ENCODE data around the gene AFF1. TPM values are rescaled to one million over a fixed set of nuclear protein-coding genes. Genes with fewer than 3 reads are reported as not detected.

AFF1 gene, protein sequence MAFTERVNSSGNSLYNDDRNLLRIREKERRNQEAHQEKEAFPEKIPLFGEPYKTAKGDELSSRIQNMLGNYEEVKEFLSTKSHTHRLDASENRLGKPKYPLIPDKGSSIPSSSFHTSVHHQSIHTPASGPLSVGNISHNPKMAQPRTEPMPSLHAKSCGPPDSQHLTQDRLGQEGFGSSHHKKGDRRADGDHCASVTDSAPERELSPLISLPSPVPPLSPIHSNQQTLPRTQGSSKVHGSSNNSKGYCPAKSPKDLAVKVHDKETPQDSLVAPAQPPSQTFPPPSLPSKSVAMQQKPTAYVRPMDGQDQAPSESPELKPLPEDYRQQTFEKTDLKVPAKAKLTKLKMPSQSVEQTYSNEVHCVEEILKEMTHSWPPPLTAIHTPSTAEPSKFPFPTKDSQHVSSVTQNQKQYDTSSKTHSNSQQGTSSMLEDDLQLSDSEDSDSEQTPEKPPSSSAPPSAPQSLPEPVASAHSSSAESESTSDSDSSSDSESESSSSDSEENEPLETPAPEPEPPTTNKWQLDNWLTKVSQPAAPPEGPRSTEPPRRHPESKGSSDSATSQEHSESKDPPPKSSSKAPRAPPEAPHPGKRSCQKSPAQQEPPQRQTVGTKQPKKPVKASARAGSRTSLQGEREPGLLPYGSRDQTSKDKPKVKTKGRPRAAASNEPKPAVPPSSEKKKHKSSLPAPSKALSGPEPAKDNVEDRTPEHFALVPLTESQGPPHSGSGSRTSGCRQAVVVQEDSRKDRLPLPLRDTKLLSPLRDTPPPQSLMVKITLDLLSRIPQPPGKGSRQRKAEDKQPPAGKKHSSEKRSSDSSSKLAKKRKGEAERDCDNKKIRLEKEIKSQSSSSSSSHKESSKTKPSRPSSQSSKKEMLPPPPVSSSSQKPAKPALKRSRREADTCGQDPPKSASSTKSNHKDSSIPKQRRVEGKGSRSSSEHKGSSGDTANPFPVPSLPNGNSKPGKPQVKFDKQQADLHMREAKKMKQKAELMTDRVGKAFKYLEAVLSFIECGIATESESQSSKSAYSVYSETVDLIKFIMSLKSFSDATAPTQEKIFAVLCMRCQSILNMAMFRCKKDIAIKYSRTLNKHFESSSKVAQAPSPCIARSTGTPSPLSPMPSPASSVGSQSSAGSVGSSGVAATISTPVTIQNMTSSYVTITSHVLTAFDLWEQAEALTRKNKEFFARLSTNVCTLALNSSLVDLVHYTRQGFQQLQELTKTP
- total RNA-seq, result 112 TPM

GRCh38 chr4:86934771-86935565, at the start of gene AFF1:
TSS of gene AFF1 (plus strand) at chr4:86935011. CDS start at chr4:86948534, 13,523 bp downstream.
- peak; percentile 71 to 97 for DNase-seq (ENCODE audit: low spot score in 2 of 2)
- peak; percentile 23 to 52 (median 33) for TF ChIP-seq CTCF (IDR thresholded peaks at IDR 0.05)
- intact Hi-C loops (cut with DNase I), result loop anchor here (1.0 to 10.0 kb wide), 8 partner anchors 72 to 1590 kb away; partner anchors contain the start of genes HERC5, KLHL8, PPM1K and PYURF
- Histone ChIP-seq H3K9me3 (no peaks in the 10 kb centered on the region), H3K4me1 (peaks cover 5 to 21% of the 10 kb centered on the region in 2 donors), H3K27me3 (no peaks in the 10 kb centered on the region), H3K36me3 (no peaks in the 10 kb centered on the region), H3K4me3 (peak within 1 kb of the TSS; percentile 91 to 98), H3K27ac (peak within 1 kb of the TSS; percentile 94 to 99)

DNA sequence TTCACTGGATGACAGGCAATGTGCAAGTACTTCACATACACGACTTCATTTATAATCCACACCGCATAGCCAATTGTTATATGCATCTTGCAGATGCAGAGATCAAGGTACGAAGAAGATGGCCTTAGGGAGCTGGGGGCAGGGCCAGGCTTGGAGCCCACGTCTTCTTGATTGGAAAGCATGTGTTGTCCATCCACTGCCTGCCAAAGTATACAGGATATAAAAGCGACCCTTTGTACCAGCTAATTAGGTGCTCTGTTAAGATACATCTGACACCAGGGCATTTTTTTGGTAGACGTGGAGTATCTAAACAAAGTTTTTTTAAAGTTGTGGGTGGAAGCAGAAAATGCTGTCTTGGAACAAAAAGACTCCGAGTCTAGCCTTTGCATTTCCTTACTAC, 44.0 kb upstream of the AFF1 start:
- Histone ChIP-seq H3K27ac (no peak overlapping the region), H3K36me3 (no peaks in the 10 kb centered on the region), H3K27me3 (no peaks in the 10 kb centered on the region), H3K4me1 (peaks cover 0 to 6% of the 10 kb centered on the region in 2 donors), H3K9me3 (no peaks in the 10 kb centered on the region), H3K4me3 (no peak overlapping the region)
- DNase-seq (ENCODE audit: low spot score in 2 of 2), result no peak
- TF ChIP-seq CTCF (IDR thresholded peaks at IDR 0.05), result no peak
- intact Hi-C loops (cut with DNase I), result loop anchor here (5.0 kb wide), 1 partner anchor 298 kb away; the partner anchor contains the start of gene PTPN13

DNA sequence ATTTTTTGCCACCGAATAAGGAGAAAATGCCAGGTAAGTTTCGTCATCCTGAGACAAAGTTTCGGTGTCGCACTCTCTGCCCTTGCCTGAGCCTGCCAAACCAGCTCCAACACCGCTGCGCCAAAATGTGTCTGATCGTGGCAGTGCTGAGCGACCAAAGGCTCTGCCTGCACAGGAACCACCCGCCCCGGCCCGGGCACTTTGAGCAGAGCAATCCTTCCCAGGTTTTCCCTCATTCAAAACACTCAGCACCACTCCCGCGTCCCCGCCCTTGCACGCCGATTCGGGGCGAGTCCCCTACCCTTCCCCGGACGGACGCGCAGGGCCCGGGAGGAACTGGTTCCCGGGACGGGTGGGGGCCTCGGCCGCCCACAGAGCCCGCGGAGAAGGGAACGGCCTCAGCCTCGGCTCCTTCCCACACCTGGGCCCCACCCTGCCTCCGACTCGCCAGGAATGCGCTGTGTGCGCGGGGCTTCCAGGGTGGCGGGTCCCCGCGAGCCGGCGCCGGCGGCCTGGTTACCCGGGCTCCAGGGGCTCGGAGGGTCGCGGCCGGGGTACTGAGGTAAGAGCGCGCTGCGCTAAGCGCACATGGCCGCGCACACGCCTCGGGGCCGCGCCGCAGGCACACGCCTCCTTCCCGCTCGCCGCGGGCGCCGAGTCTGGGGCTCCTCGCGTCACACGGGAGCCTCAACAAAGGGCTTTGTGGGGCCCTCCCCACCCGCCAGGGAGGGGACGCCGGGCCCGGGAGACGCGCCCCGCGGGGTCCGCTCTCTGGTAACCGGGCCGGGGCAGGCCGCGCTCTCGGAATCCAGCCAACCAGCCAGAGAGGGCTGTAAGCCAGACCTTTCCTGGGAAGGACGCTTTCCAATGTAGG, 42.8 kb upstream of the AFF1 start, which contains the start of gene C4orf36:
Gene C4orf36 (minus strand): TSS at position 661 of the 874 bp plus-strand sequence. CDS start 902 bp downstream, outside the sequence.
- Histone ChIP-seq H3K4me3 (peak within 1 kb of the TSS; percentile 83 to 84), H3K9me3 (no peaks in the 10 kb centered on the region), H3K4me1 (peaks cover 0 to 6% of the 10 kb centered on the region in 2 donors), H3K36me3 (no peaks in the 10 kb centered on the region), H3K27me3 (no peaks in the 10 kb centered on the region), H3K27ac (peak within 1 kb of the TSS; percentile 50 to 68)
- peak in 1 of 2 donors; percentile 73 for DNase-seq (ENCODE audit: low spot score in 2 of 2)
- TF ChIP-seq CTCF (IDR thresholded peaks at IDR 0.05), result no peak
- intact Hi-C loops (cut with DNase I), result loop anchor here (5.0 kb wide), 1 partner anchor 300 kb away; the partner anchor contains the start of gene PTPN13

- intact Hi-C loops (cut with DNase I), result loop anchor here (5.0 kb wide), 1 partner anchor 300 kb away; the partner anchor contains the start of gene PTPN13
- Histone ChIP-seq H3K4me3 (peak overlapping the region; percentile 83 to 84), H3K4me1 (peaks cover 0 to 6% of the 10 kb centered on the region in 2 donors), H3K36me3 (no peaks in the 10 kb centered on the region), H3K27ac (peak overlapping the region; percentile 50 to 68), H3K9me3 (no peaks in the 10 kb centered on the region), H3K27me3 (no peaks in the 10 kb centered on the region)
- DNase-seq (ENCODE audit: low spot score in 2 of 2), result no peak
- TF ChIP-seq CTCF (IDR thresholded peaks at IDR 0.05), result no peak
Observed at GRCh38 chr4:86892636-86892960, 42.2 kb upstream of the AFF1 start.

All from ascending aorta (tissue), 2 donors.